HG03520 (cell line): ENCODE measurements around the gene G2E3.
"Not testable (repeated sequence)": the region's sequence is repeated elsewhere in the genome, so short reads cannot be mapped to it uniquely, and the experiment has no call there.

Experiments used
- ATAC-seq: cut with Tn5 transposase; IDR thresholded peaks from one replicate; pipeline ENCODE4 v1.9.1; 2021; ENCODE audit warnings: mild to moderate bottlenecking, moderate library complexity; ENCODE audit not compliant: unreplicated experiment

Gene G2E3

GRCh38 chr14:30558675-30559555 lies at the start of gene G2E3:
Gene G2E3 (plus strand): TSS chr14:30559158. CDS start chr14:30581080, 21,922 bp downstream.
- ATAC-seq = peak; percentile 98

GRCh38 chr14:30517737-30518136 lies 41.2 kb upstream of the G2E3 start:
- no peak for ATAC-seq

- ATAC-seq = no peak
These were observed 39.9 kb upstream of the G2E3 start for GRCh38 chr14:30518867-30519560.

- no peak for ATAC-seq
These were observed 39.0 kb upstream of the G2E3 start for GRCh38 chr14:30519961-30520360.

GRCh38 chr14:30520536-30520935 lies 38.4 kb upstream of the G2E3 start:
- ATAC-seq = no peak

GRCh38 chr14:30521899-30522736 lies 36.8 kb upstream of the G2E3 start:
- ATAC-seq = peak; percentile 64

GRCh38 chr14:30525833-30526232 lies 33.1 kb upstream of the G2E3 start:
- ATAC-seq = no peak

GRCh38 chr14:30527196-30527595 lies 31.8 kb upstream of the G2E3 start:
- no peak for ATAC-seq

GRCh38 chr14:30528119-30528518 lies 30.8 kb upstream of the G2E3 start:
- ATAC-seq = no peak

- ATAC-seq = no peak
These were observed 29.9 kb upstream of the G2E3 start for GRCh38 chr14:30528778-30529642.

- no peak for ATAC-seq
These were observed 26.7 kb upstream of the G2E3 start for GRCh38 chr14:30532264-30532663.

GRCh38 chr14:30533126-30533525 lies 25.8 kb upstream of the G2E3 start:
- no peak for ATAC-seq

- ATAC-seq = no peak
These were observed 17.6 kb upstream of the G2E3 start for GRCh38 chr14:30541318-30541717.

- not testable (repeated sequence) for ATAC-seq
These were observed 12.2 kb upstream of the G2E3 start for GRCh38 chr14:30546735-30547134.

GRCh38 chr14:30547388-30548048 lies 11.4 kb upstream of the G2E3 start:
- ATAC-seq = no peak

GRCh38 chr14:30550335-30550734 lies 8.6 kb upstream of the G2E3 start:
- ATAC-seq = no peak

- no peak for ATAC-seq
These were observed 7.5 kb upstream of the G2E3 start for GRCh38 chr14:30551460-30551859.

GRCh38 chr14:30553311-30553989 lies 5.5 kb upstream of the G2E3 start:
- ATAC-seq = no peak

GRCh38 chr14:30558362-30558674 lies 640 bp upstream of the G2E3 start:
- no peak for ATAC-seq
